GM23248 (cell line): ENCODE results near the gene SIX6.

ENCODE experiments used
- EZH2 ChIP-seq: fragments of 200-600 bp; sonication (generic); IDR thresholded peaks from 2 replicates; pipeline ENCODE4 v1.6.1; 2018; ENCODE audit warnings: antibody characterized with exemption, mild to moderate bottlenecking; ENCODE audit not compliant: insufficient read depth, poor library complexity, severe bottlenecking
- EZH2phosphoT487 ChIP-seq: fragments of 200-600 bp; sonication (generic); IDR thresholded peaks from 2 replicates; pipeline ENCODE4 v1.6.1; 2018; ENCODE audit warnings: antibody characterized with exemption, moderate library complexity, mild to moderate bottlenecking, low read depth; ENCODE audit not compliant: insufficient read depth

GRCh38 chr14:60512973-60513571, 4.1 kb downstream of the SIX6 start:
- TF ChIP-seq EZH2 (no peak), EZH2phosphoT487 (no peak)
